GM18526 (cell line): ENCODE results near the gene MELK.

Experiments
- POLR2A ChIP-seq: IDR thresholded peaks from 3 replicates; pipeline ENCODE4 v1.6.1; 2011; ENCODE audit not compliant: insufficient read length; ENCODE audit errors: extremely low read depth

The MELK gene

GRCh38 chr9:36572515-36573418 is at the start of gene MELK:
Gene MELK (plus strand): TSS chr9:36572895. CDS start chr9:36581682, 8,787 bp downstream.
- peak; percentile 90 for TF ChIP-seq POLR2A

- no peak for TF ChIP-seq POLR2A
Measured at GRCh38 chr9:36530224-36530623, 42.5 kb upstream of the MELK start.

GRCh38 chr9:36532353-36532752 is 40.3 kb upstream of the MELK start:
- no peak for TF ChIP-seq POLR2A

- no peak for TF ChIP-seq POLR2A
Measured at GRCh38 chr9:36535107-36535506, 37.6 kb upstream of the MELK start.

DNA sequence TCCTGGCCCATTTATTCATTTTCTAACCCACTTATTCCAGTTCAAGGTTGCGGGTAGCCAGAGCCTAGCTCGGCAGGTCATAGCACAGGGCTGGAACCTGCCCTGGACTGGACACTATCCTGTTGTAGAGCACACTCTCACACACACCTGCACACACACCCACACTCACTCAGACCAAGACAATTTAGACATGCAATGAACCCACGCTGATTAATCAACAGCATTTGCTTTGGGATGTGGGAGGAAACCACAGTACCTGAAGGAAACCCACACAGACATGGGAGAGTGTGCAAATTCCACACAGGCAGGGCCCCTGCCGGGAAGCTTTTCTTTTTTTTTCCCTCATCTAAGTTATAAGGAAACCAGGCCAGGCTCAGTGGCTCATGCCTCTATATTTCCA is 34.8 kb upstream of the MELK start:
- no peak for TF ChIP-seq POLR2A

- no peak for TF ChIP-seq POLR2A
Measured at GRCh38 chr9:36542355-36542754, 30.3 kb upstream of the MELK start.

DNA sequence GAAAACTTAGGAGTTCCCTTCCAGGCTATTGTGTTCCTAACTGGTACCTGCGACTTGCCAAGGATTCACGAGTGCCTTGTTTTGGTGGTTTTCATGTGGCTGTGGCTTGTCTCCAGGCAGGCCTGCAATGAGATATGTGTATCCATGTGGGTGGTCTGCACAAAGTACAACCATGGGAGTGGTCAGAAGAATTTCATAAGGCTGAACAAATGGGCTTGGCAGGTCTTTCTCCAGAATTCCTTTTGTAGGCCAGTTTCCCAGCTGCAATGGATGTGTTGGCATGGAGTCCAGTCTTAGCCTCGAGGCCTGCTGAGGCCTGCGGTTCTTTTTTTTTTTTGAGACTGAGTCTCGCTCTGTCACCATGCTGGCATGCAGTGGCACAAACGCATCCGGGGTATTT is 28.8 kb upstream of the MELK start:
- no peak for TF ChIP-seq POLR2A

- no peak for TF ChIP-seq POLR2A
Measured at GRCh38 chr9:36547598-36547997, 25.1 kb upstream of the MELK start.

DNA sequence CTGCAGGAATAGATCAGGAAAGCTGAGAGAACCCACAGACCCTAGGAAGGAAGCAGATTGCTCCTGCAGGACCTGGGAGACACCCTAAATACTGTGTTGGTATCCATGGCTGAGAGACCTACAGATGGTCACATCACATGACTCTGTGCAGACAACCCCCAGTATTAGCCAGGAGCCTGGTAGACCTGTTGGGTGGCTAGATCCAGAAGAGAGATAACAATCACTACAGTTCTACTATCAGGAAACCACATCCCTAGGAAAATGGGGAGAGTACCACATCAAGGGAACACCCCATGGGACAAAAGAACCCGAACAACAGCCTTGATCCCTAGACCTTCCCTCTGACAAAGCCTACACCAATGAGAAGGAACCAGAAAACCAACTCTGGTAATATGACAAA is 24.2 kb upstream of the MELK start:
- no peak for TF ChIP-seq POLR2A

DNA sequence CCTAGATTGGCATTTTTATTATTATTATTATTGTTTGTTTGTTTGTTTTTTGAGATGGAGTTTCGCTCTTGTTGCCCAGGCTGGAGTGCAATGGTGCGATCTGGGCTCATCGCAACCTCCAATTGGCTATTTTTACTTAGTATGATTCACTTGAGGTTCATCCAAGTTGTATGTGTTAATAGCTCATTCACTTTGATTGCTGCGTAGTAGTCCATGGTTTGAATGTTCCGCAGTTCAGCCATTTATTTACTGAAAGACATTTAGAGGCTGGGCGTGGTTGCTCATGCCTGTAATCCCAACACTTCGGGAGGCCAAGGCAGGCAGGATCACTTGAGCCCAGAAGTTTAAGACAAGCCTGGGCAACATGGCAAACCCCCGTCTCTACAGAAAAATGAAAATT is 22.6 kb upstream of the MELK start:
- TF ChIP-seq POLR2A, result no peak

GRCh38 chr9:36551129-36551528 is 21.6 kb upstream of the MELK start:
- no peak for TF ChIP-seq POLR2A

DNA sequence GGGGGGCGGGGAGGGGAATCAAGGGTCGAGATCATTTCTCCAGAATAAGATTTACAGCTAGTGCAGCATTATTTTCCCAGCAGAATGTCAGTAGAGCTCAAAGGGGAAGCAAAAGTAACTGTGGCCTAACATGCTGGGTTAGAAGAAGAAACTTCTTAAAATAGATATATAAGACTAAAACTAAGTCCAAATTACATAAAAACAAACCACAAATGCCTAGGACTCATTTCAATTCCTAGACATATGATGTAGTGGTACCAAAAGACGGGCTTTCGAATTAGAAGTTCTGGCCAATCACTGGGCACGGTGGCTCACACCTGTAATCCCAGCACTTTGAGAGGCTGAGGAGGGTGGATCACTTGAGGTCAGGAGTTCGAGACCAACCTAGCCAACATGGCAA is 20.8 kb upstream of the MELK start:
- TF ChIP-seq POLR2A, result no peak

- no peak for TF ChIP-seq POLR2A
Measured at GRCh38 chr9:36559036-36559695, 13.5 kb upstream of the MELK start.

DNA sequence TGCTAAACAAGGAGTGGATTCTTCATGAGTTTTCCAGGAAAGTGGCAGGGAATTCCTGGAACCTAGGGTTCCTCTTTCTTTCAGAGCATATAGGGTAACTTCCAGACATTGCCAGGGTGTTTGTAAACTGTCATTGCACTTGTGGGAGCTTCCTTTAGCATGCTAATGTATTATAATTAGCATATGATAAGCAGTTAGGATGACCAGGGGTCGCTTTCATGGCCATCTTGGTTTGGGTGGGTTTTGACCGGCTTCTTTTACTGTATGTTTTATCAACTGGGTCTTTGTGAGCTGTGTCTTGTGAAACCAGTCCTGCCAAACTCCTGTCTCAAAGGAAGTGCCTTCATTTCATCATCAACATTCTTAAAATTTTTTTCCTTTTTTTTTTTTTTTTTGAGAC is 11.9 kb upstream of the MELK start:
- TF ChIP-seq POLR2A, result no peak

DNA sequence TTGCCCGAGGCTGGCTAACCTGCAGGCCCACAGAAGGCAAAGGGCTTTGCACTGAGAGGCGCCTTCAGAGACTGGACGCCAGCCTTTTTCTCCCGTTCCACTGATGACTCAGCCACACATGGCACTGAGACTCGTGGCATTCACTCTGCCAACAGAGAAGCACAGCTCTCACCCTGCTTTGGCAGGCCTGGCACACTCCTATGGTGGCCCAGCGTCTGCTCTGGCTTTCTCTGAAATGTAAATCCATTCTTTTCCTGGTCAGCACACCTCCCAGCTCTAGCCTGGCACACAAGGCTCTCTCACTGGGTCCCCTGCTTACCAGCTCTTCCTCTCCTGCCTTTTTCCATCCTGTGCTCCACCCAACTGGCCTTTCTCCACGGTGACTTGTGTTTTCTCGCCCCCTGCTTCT is 5.9 kb upstream of the MELK start:
- no peak for TF ChIP-seq POLR2A

DNA sequence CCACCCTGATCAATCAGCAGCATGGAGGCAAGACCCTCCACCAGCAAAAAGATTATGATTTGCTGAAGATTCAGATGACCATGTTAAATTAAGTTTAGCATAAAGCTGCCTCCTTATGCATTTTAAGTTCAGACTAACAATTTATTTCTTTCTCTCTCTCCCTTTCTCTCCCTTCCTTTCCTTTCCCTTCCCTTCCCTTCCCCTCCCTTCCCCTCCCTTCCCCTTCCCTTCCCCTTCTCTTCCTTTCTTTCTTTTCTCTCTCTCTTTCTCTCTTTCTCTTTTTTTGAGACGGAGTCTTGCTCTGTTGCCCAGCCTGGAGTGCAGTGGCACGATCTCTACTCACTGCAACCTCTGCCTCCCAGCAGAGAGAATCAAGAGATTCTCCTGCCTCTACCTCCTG is 1.4 kb upstream of the MELK start:
- TF ChIP-seq POLR2A, result no peak
